ENCODE data around the gene TMEM117. TPM values are rescaled to one million over a fixed set of nuclear protein-coding genes. Genes with fewer than 3 reads are reported as not detected.

TMEM117 gene
- total RNA-seq, 1 donor from 2014 or later = 24.8 TPM

GRCh38 chr12:44046732-44047417, 211.0 kb downstream of the TMEM117 start:
- ATAC-seq (no peak), DNase-seq (ENCODE audit: low spot score) (no peak)
- intact Hi-C loops (cut with DNase I) = no loop called here

- ATAC-seq (no peak), DNase-seq (ENCODE audit: low spot score) (no peak)
- intact Hi-C loops (cut with DNase I) = no loop called here
Measured at GRCh38 chr12:44052554-44052953, 216.7 kb downstream of the TMEM117 start.

- ATAC-seq = no peak
- intact Hi-C loops (cut with DNase I) = no loop called here
- DNase-seq (ENCODE audit: low spot score) = no peak
Measured at GRCh38 chr12:44053549-44054127, 217.8 kb downstream of the TMEM117 start.

GRCh38 chr12:44054281-44054680, 218.4 kb downstream of the TMEM117 start:
- DNase-seq (ENCODE audit: low spot score) (no peak), ATAC-seq (no peak)
- intact Hi-C loops (cut with DNase I) = no loop called here

- no peak for DNase-seq (ENCODE audit: low spot score)
- no peak for ATAC-seq
- intact Hi-C loops (cut with DNase I) = no loop called here
Measured at GRCh38 chr12:44058366-44058765, 222.5 kb downstream of the TMEM117 start.

GRCh38 chr12:44059476-44059875, 223.6 kb downstream of the TMEM117 start:
- intact Hi-C loops (cut with DNase I) = no loop called here
- no peak for DNase-seq (ENCODE audit: low spot score)
- no peak for ATAC-seq

GRCh38 chr12:44063671-44064070, 227.8 kb downstream of the TMEM117 start:
- ATAC-seq (no peak), DNase-seq (ENCODE audit: low spot score) (no peak)
- intact Hi-C loops (cut with DNase I) = no loop called here

- intact Hi-C loops (cut with DNase I) = no loop called here
- DNase-seq (ENCODE audit: low spot score) = no peak
- ATAC-seq = no peak
Measured at GRCh38 chr12:44076871-44077270, 241.0 kb downstream of the TMEM117 start.

GRCh38 chr12:44077294-44077693, 241.4 kb downstream of the TMEM117 start:
- DNase-seq (ENCODE audit: low spot score) (no peak), ATAC-seq (no peak)
- intact Hi-C loops (cut with DNase I) = no loop called here

GRCh38 chr12:44078273-44078672, 242.4 kb downstream of the TMEM117 start:
- no peak for DNase-seq (ENCODE audit: low spot score)
- intact Hi-C loops (cut with DNase I) = no loop called here
- ATAC-seq = no peak

GRCh38 chr12:44088647-44089046, 252.8 kb downstream of the TMEM117 start:
- intact Hi-C loops (cut with DNase I) = no loop called here
- no peak for ATAC-seq
- DNase-seq (ENCODE audit: low spot score) = no peak

- intact Hi-C loops (cut with DNase I) = no loop called here
- DNase-seq (ENCODE audit: low spot score) (no peak), ATAC-seq (no peak)
Measured at GRCh38 chr12:44091948-44092606, 256.2 kb downstream of the TMEM117 start.

GRCh38 chr12:44098786-44099185, 262.9 kb downstream of the TMEM117 start:
- intact Hi-C loops (cut with DNase I) = no loop called here
- DNase-seq (ENCODE audit: low spot score) = no peak
- no peak for ATAC-seq

GRCh38 chr12:44099486-44099885, 263.6 kb downstream of the TMEM117 start:
- DNase-seq (ENCODE audit: low spot score) (no peak), ATAC-seq (no peak)
- intact Hi-C loops (cut with DNase I) = no loop called here

- no peak for DNase-seq (ENCODE audit: low spot score)
- no peak for ATAC-seq
- intact Hi-C loops (cut with DNase I) = no loop called here
Measured at GRCh38 chr12:44100264-44100663, 264.4 kb downstream of the TMEM117 start.

- DNase-seq (ENCODE audit: low spot score) (no peak), ATAC-seq (no peak)
- intact Hi-C loops (cut with DNase I) = no loop called here
Measured at GRCh38 chr12:44101475-44101874, 265.6 kb downstream of the TMEM117 start.

GRCh38 chr12:44114906-44115305, 279.0 kb downstream of the TMEM117 start:
- ATAC-seq (no peak), DNase-seq (ENCODE audit: low spot score) (no peak)
- intact Hi-C loops (cut with DNase I) = no loop called here

GRCh38 chr12:44117337-44117736, 281.5 kb downstream of the TMEM117 start:
- DNase-seq (ENCODE audit: low spot score) (no peak), ATAC-seq (no peak)
- intact Hi-C loops (cut with DNase I) = no loop called here

GRCh38 chr12:44118946-44119345, 283.1 kb downstream of the TMEM117 start:
- ATAC-seq (no peak), DNase-seq (ENCODE audit: low spot score) (no peak)
- intact Hi-C loops (cut with DNase I) = no loop called here

GRCh38 chr12:44126806-44127205, 290.9 kb downstream of the TMEM117 start:
- intact Hi-C loops (cut with DNase I) = no loop called here
- ATAC-seq (no peak), DNase-seq (ENCODE audit: low spot score) (no peak)
